Natural killer cell (primary cell): ENCODE measurements around the gene NR1D1. TPM values are rescaled to one million over a fixed set of nuclear protein-coding genes. Genes with fewer than 3 reads are reported as not detected.

Source experiments
- ATAC-seq, 3 donors: fragments of 150-1000 bp in 2 of 3; fragments of 200-7000 bp in 1 of 3; cut with Tn5 transposase; 1 replicate in 1 of 3; 2 replicates in 2 of 3; pipeline ENCODE4 v1.10.0; 2021; ENCODE audit warnings: mild to moderate bottlenecking in 2 of 3, moderate library complexity in 2 of 3
- DNase-seq, 2 donors: peaks; one replicate each; pipeline versions ENCODE4 v3.0.0 to v3.0.0-alpha.2; 2013 to 2021; ENCODE audit warnings: mixed read lengths in 1 of 2
- H3K27ac ChIP-seq: one replicate; pipeline ENCODE4 v1.5.1; 2013; ENCODE audit warnings: mild to moderate bottlenecking, low read length
- H3K27me3 ChIP-seq: one replicate; pipeline ENCODE4 v1.6.1; 2013; ENCODE audit warnings: low read length; ENCODE audit not compliant: control insufficient read depth, insufficient read depth
- H3K36me3 ChIP-seq: one replicate; pipeline ENCODE4 v1.6.1; 2013; ENCODE audit warnings: low read length; ENCODE audit not compliant: control insufficient read depth, insufficient read depth
- H3K4me1 ChIP-seq: one replicate; pipeline ENCODE4 v1.6.1; 2013; ENCODE audit warnings: low read length; ENCODE audit not compliant: control insufficient read depth, insufficient read depth
- H3K4me3 ChIP-seq: one replicate; pipeline ENCODE4 v1.5.1; 2013; ENCODE audit warnings: low read length
- H3K9me3 ChIP-seq: one replicate; pipeline ENCODE4 v1.6.1; 2013; ENCODE audit warnings: low read length; ENCODE audit not compliant: control insufficient read depth, insufficient read depth
- H3K27ac Mint-ChIP-seq, 2 donors: one replicate each; pipeline ENCODE4 v1.8.0; 2022; ENCODE audit warnings: mild to moderate bottlenecking in 2 of 2, mixed read lengths in 2 of 2, moderate library complexity in 1 of 2
- H3K27me3 Mint-ChIP-seq, 2 donors: one replicate each; pipeline ENCODE4 v1.8.0; 2022; ENCODE audit warnings: low read depth in 2 of 2, mixed read lengths in 2 of 2
- H3K36me3 Mint-ChIP-seq: one replicate; pipeline ENCODE4 v1.8.0; 2022; ENCODE audit warnings: mixed read lengths
- H3K4me1 Mint-ChIP-seq, 2 donors: one replicate each; pipeline ENCODE4 v1.8.0; 2022; ENCODE audit warnings: mixed read lengths in 2 of 2
- H3K4me3 Mint-ChIP-seq: one replicate; pipeline ENCODE4 v1.8.0; 2022; ENCODE audit warnings: mild to moderate bottlenecking, moderate library complexity, mixed read lengths
- H3K9me3 Mint-ChIP-seq, 2 donors: one replicate each; pipeline ENCODE4 v1.8.0; 2022; ENCODE audit warnings: mixed read lengths in 2 of 2
- CTCF ChIP-seq: fragments of 200-600 bp; IDR thresholded peaks from one replicate; pipeline ENCODE4 v1.8.0; 2022; ENCODE audit warnings: antibody characterized with exemption
- WGBS: methylation state at CpG from one replicate; pipeline ENCODE4 v1.1.7; 2013; ENCODE audit warnings: missing lambda C conversion rate; ENCODE audit not compliant: insufficient coverage; 5-methylcytosine and 5-hydroxymethylcytosine counted together
- intact Hi-C: fragments of 100-400 bp; cut with micrococcal nuclease; formaldehyde crosslinking; loops from one replicate; pipeline ENCODE4 v1.14.2; 2022
- total RNA-seq, 4 donors: library from RNA; stranded (reverse); fragments of 120-200 nt in 1 of 4; gene quantifications; one replicate each; pipeline versions ENCODE4 v1.2.3 to v1.2.4, GENCODE V29; 2013 to 2022

The NR1D1 gene
- total RNA-seq, 3 donors from 2014 or later (not counting 1 experiment from before 2014, with no cell fraction given) = 8.8 to 10.1 (median 9.9) TPM

- Histone ChIP-seq H3K9me3 (no peaks in the 10 kb centered on the region), H3K27me3 (no peaks in the 10 kb centered on the region), H3K36me3 (no peaks in the 10 kb centered on the region), H3K4me1 (peaks cover 37% of the 10 kb centered on the region), H3K4me3 (no peak overlapping the region), H3K27ac (no peak overlapping the region)
- peak overlapping the region; percentile 92 for H3K4me3 Mint-ChIP-seq
- no peaks in the 10 kb centered on the region for H3K9me3 Mint-ChIP-seq
- intact Hi-C loops = loop anchor here (1.0 to 5.0 kb wide), 2 partner anchors 51 to 107 kb away; no protein-coding TSS in a partner anchor
- H3K4me1 Mint-ChIP-seq = peaks cover 30 to 40% of the 10 kb centered on the region in 2 donors
- WGBS = 60% methylated on average over 10 of the region's 10 CpGs
- no peak for DNase-seq
- TF ChIP-seq CTCF = no peak
- peaks cover 0 to 2% of the 10 kb centered on the region in 2 donors for H3K27me3 Mint-ChIP-seq
- H3K36me3 Mint-ChIP-seq = no peaks in the 10 kb centered on the region
- H3K27ac Mint-ChIP-seq = peak overlapping the region; percentile 69 to 81
- no peak for ATAC-seq
These were observed 38.8 kb downstream of the NR1D1 start for GRCh38 chr17:40061609-40062038.

- TF ChIP-seq CTCF = no peak
- H3K9me3 ChIP-seq = no peaks in the 10 kb centered on the region
- no peak overlapping the region for H3K4me3 ChIP-seq
- ATAC-seq (no peak), DNase-seq (no peak)
- intact Hi-C loops = loop anchor here (5.0 kb wide), 1 partner anchor 51 kb away; no protein-coding TSS in a partner anchor
- peaks cover 34% of the 10 kb centered on the region for H3K4me1 ChIP-seq
- Mint-ChIP-seq H3K27me3 (peaks cover 0 to 2% of the 10 kb centered on the region in 2 donors), H3K9me3 (no peaks in the 10 kb centered on the region), H3K4me3 (peak overlapping the region; percentile 92), H3K36me3 (no peaks in the 10 kb centered on the region), H3K27ac (no peak overlapping the region), H3K4me1 (peaks cover 30 to 38% of the 10 kb centered on the region in 2 donors)
- no peaks in the 10 kb centered on the region for H3K36me3 ChIP-seq
- 91% methylated on average over 11 of the region's 11 CpGs for WGBS
- no peak overlapping the region for H3K27ac ChIP-seq
- H3K27me3 ChIP-seq = no peaks in the 10 kb centered on the region
These were observed 39.3 kb downstream of the NR1D1 start for GRCh38 chr17:40060887-40061608.

GRCh38 chr17:40059729-40060475 lies 40.5 kb downstream of the NR1D1 start:
- H3K36me3 ChIP-seq = no peaks in the 10 kb centered on the region
- 83% methylated on average over 6 of the region's 8 CpGs for WGBS
- intact Hi-C loops = loop anchor here (5.0 kb wide), 1 partner anchor 52 kb away; no protein-coding TSS in a partner anchor

More at GRCh38 chr17:40059729-40060475, 40.5 kb downstream of the NR1D1 start:
- no peaks in the 10 kb centered on the region for H3K36me3 Mint-ChIP-seq
- Histone ChIP-seq H3K27me3 (no peaks in the 10 kb centered on the region), H3K4me1 (peaks cover 23% of the 10 kb centered on the region), H3K4me3 (no peak overlapping the region), H3K27ac (no peak overlapping the region), H3K9me3 (no peaks in the 10 kb centered on the region)
- no peak for ATAC-seq
- peaks cover 0 to 2% of the 10 kb centered on the region in 2 donors for H3K27me3 Mint-ChIP-seq
- no peak for TF ChIP-seq CTCF
- no peaks in the 10 kb centered on the region for H3K9me3 Mint-ChIP-seq
- DNase-seq = no peak
- peaks cover 23 to 29% of the 10 kb centered on the region in 2 donors for H3K4me1 Mint-ChIP-seq
- no peak overlapping the region for H3K27ac Mint-ChIP-seq
- H3K4me3 Mint-ChIP-seq = no peak overlapping the region
